DND-41 (cell line): ENCODE measurements around the gene IP6K3.

Experiments used
- ATAC-seq: fragments of 200-7000 bp; cut with Tn5 transposase; 3 replicates; pipeline ENCODE4 v1.9.1; 2021; ENCODE audit warnings: low read depth; ENCODE audit not compliant: insufficient read depth
- DNase-seq: peaks from one replicate; pipeline ENCODE4 v3.0.0-alpha.2; 2020
- H2AFZ ChIP-seq: 2 replicates; pipeline ENCODE4 v1.6.0; 2012; ENCODE audit warnings: low read depth, low read length
- H3K27ac ChIP-seq: 2 replicates; pipeline ENCODE4 v1.5.1; 2012; ENCODE audit warnings: low read length, inconsistent platforms
- H3K27me3 ChIP-seq: fragments of 200-600 bp; sonication (generic); 2 replicates; pipeline ENCODE4 v1.6.0; 2012; ENCODE audit warnings: low read length, mild to moderate bottlenecking, inconsistent platforms; ENCODE audit not compliant: insufficient read depth, poor library complexity
- H3K36me3 ChIP-seq: 2 replicates; pipeline ENCODE4 v1.5.1; 2012; ENCODE audit warnings: low read length, inconsistent platforms; ENCODE audit not compliant: insufficient read depth
- H3K4me1 ChIP-seq: 2 replicates; pipeline ENCODE4 v1.5.1; 2012; ENCODE audit warnings: mild to moderate bottlenecking, low read length; ENCODE audit not compliant: insufficient read depth
- H3K4me2 ChIP-seq: 2 replicates; pipeline ENCODE4 v1.6.0; 2012; ENCODE audit warnings: mild to moderate bottlenecking, moderate library complexity, low read length, inconsistent platforms; ENCODE audit not compliant: insufficient read depth
- H3K4me3 ChIP-seq, 2 experiments: fragments of 200-600 bp in 1 of 2; shearing (Covaris generic) in 1 of 2; 2 replicates each; pipeline ENCODE4 v1.5.1; 2012 to 2016; ENCODE audit warnings: inconsistent platforms in 2 of 2, low read length in 2 of 2, mild to moderate bottlenecking in 2 of 2, low read depth in 1 of 2, moderate library complexity in 1 of 2
- H3K79me2 ChIP-seq: 2 replicates; pipeline ENCODE4 v1.6.0; 2012; ENCODE audit warnings: low read length, inconsistent platforms; ENCODE audit not compliant: insufficient read depth
- H3K9ac ChIP-seq: 2 replicates; pipeline ENCODE4 v1.6.0; 2012; ENCODE audit warnings: low read depth, mild to moderate bottlenecking, inconsistent platforms, low read length, moderate library complexity
- H3K9me3 ChIP-seq: 2 replicates; pipeline ENCODE4 v1.5.1; 2012; ENCODE audit warnings: low read length, moderate library complexity, mild to moderate bottlenecking, inconsistent platforms; ENCODE audit not compliant: insufficient read depth, severe bottlenecking
- H4K20me1 ChIP-seq: 2 replicates; pipeline ENCODE4 v1.6.0; 2012; ENCODE audit warnings: low read length; ENCODE audit not compliant: insufficient read depth
- CTCF ChIP-seq: IDR thresholded peaks from 2 replicates; pipeline ENCODE4 v1.5.1; 2012; ENCODE audit warnings: borderline replicate concordance, low read length, moderate library complexity, mild to moderate bottlenecking; ENCODE audit not compliant: poor library complexity, severe bottlenecking; ENCODE audit errors: extremely low read depth
- EZH2 ChIP-seq: IDR thresholded peaks from 3 replicates; pipeline ENCODE4 v1.6.1; 2012; ENCODE audit warnings: borderline replicate concordance, low read depth, mild to moderate bottlenecking, moderate library complexity, low read length, inconsistent platforms; ENCODE audit not compliant: severe bottlenecking

The IP6K3 gene

GRCh38 chr6:33749401-33749800 lies 2.7 kb upstream of the IP6K3 start:
- no peak for TF ChIP-seq CTCF
- TF ChIP-seq EZH2, result no peak
- no peak overlapping the region for H3K4me3 ChIP-seq
- peaks cover 7% of the 10 kb centered on the region for H3K4me1 ChIP-seq
- H3K79me2 ChIP-seq, result no peaks in the 10 kb centered on the region
- no peaks in the 10 kb centered on the region for H3K9me3 ChIP-seq
- ATAC-seq (no peak), DNase-seq (no peak)
- no peak overlapping the region for H2AFZ ChIP-seq
- H3K4me2 ChIP-seq, result no peak overlapping the region
- no peak overlapping the region for H3K9ac ChIP-seq
- no peak overlapping the region for H3K27ac ChIP-seq
- no peaks in the 10 kb centered on the region for H3K36me3 ChIP-seq
- peaks cover 10% of the 10 kb centered on the region; the same call in 1 of the 2 replicates for H4K20me1 ChIP-seq
- no peaks in the 10 kb centered on the region for H3K27me3 ChIP-seq

GRCh38 chr6:33748841-33749240 lies 2.1 kb upstream of the IP6K3 start:
- H2AFZ ChIP-seq, result no peak overlapping the region
- no peak overlapping the region for H3K4me2 ChIP-seq
- peaks cover 7% of the 10 kb centered on the region for H3K4me1 ChIP-seq
- peaks cover 4% of the 10 kb centered on the region for H3K27me3 ChIP-seq
- DNase-seq, result no peak
- H3K36me3 ChIP-seq, result no peaks in the 10 kb centered on the region
- no peak overlapping the region for H3K4me3 ChIP-seq
- ATAC-seq, result no peak
- H3K9ac ChIP-seq, result no peak overlapping the region
- H4K20me1 ChIP-seq, result peaks cover 10% of the 10 kb centered on the region; the same call in 1 of the 2 replicates
- TF ChIP-seq CTCF, result no peak
- TF ChIP-seq EZH2, result no peak
- H3K27ac ChIP-seq, result no peak overlapping the region
- no peaks in the 10 kb centered on the region for H3K9me3 ChIP-seq
- no peaks in the 10 kb centered on the region for H3K79me2 ChIP-seq

- Histone ChIP-seq H3K36me3 (no peaks in the 10 kb centered on the region), H3K9me3 (no peaks in the 10 kb centered on the region), H3K4me1 (peaks cover 7% of the 10 kb centered on the region), H4K20me1 (peaks cover 10% of the 10 kb centered on the region; the same call in 1 of the 2 replicates), H3K4me2 (no peak overlapping the region), H2AFZ (no peak overlapping the region), H3K27ac (no peak overlapping the region), H3K79me2 (no peaks in the 10 kb centered on the region), H3K9ac (no peak overlapping the region), H3K27me3 (peaks cover 4% of the 10 kb centered on the region), H3K4me3 (no peak overlapping the region)
- DNase-seq, result no peak
- ATAC-seq, result no peak
- TF ChIP-seq CTCF (no peak), EZH2 (no peak)
Observed at GRCh38 chr6:33747823-33748222, 1.1 kb upstream of the IP6K3 start.
